GM12872 (cell line): ENCODE measurements around the gene ESRRG.

Source experiments
- TF ChIP-seq, protein P1 (sequence below): IDR thresholded peaks from 3 replicates; pipeline ENCODE4 v1.5.1; 2011; ENCODE audit warnings: low read depth, mild to moderate bottlenecking, low read length, moderate library complexity; ENCODE audit not compliant: insufficient read depth

The ESRRG gene

DNA sequence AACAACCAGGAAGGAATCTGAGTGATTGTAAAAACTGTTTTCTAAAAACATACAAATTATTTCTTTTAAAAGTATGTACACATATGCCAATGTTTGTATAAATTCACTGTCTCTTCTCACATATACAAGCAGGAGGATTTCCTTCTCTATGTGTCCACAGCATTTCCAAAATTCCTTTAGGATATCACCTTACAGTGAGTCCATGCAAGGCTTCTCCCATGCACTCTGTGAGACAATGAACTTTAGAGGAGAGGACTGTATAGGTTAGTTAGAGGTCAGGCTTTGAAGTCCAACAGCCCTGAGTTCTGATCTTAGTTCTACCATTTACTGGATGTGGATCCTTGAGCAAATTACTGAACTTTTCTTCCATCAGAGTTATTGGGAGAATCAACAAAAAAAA lies 265.9 kb downstream of the ESRRG start:
- TF ChIP-seq, protein P1, sequence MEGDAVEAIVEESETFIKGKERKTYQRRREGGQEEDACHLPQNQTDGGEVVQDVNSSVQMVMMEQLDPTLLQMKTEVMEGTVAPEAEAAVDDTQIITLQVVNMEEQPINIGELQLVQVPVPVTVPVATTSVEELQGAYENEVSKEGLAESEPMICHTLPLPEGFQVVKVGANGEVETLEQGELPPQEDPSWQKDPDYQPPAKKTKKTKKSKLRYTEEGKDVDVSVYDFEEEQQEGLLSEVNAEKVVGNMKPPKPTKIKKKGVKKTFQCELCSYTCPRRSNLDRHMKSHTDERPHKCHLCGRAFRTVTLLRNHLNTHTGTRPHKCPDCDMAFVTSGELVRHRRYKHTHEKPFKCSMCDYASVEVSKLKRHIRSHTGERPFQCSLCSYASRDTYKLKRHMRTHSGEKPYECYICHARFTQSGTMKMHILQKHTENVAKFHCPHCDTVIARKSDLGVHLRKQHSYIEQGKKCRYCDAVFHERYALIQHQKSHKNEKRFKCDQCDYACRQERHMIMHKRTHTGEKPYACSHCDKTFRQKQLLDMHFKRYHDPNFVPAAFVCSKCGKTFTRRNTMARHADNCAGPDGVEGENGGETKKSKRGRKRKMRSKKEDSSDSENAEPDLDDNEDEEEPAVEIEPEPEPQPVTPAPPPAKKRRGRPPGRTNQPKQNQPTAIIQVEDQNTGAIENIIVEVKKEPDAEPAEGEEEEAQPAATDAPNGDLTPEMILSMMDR, result no peak

DNA sequence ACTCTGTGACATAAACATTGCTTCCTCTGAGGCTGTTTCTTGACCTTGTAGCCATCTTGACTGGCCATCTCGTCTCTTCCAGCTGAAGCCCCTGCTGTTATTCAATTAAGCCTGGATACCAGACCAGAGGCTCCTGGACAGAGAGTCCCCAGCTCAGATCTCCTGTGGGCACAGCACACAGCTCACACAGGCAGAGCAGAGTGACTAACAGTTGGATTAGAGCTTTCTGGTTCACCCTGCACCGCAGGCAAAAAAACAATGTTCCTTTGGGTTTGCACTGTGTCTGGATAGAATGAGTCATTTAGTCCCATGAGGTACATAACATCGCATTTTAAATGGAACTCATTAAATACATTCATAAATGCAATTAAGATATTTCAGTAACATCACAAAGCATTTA lies 266.5 kb downstream of the ESRRG start:
- TF ChIP-seq, protein P1, result no peak

DNA sequence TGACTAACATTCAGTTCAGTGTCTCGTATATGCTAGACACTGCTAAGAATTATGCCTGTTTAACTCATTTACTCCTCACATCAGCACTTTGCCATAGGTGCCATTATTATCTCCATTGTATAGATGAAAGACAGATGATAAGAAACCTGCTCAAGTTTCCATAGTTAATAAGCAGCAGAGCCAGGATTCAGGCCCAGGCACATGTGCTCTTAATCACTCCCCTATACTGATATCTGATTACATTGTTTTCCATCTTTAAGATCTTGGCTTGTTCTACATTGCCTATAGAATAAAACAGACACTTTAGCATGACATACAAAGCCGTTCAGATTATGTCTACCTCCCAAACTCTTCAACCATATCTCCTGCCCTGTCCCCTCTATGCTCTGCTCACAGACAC lies 269.5 kb downstream of the ESRRG start:
- TF ChIP-seq, protein P1, result no peak
